Fibroblast of upper back skin (primary cell): ENCODE data around the gene RALGAPA1.
"Not testable (repeated sequence)": the region's sequence is repeated elsewhere in the genome, so short reads cannot be mapped to it uniquely, and the experiment has no call there.

Experiments
- DNase-seq: peaks from one replicate; pipeline ENCODE4 v3.0.0-alpha.2; 2013

The RALGAPA1 gene

GRCh38 chr14:35808638-35809563, at the start of gene RALGAPA1:
Gene RALGAPA1 (minus strand): TSS chr14:35809295. CDS start chr14:35808835, 460 bp downstream.
- DNase-seq: peak; percentile 98

- peak; percentile 21 for DNase-seq
These were observed 49.6 kb upstream of the RALGAPA1 start for GRCh38 chr14:35858521-35859209.

GRCh38 chr14:35855876-35856481, 46.9 kb upstream of the RALGAPA1 start:
- no peak for DNase-seq

GRCh38 chr14:35854696-35855270, 45.7 kb upstream of the RALGAPA1 start:
- no peak for DNase-seq

GRCh38 chr14:35853225-35853624, 44.1 kb upstream of the RALGAPA1 start:
- no peak for DNase-seq

- DNase-seq: no peak
These were observed 42.7 kb upstream of the RALGAPA1 start for GRCh38 chr14:35851823-35852222.

- DNase-seq: no peak
These were observed 40.0 kb upstream of the RALGAPA1 start for GRCh38 chr14:35849122-35849521.

GRCh38 chr14:35847636-35848035, 38.5 kb upstream of the RALGAPA1 start:
- no peak for DNase-seq

GRCh38 chr14:35844494-35844893, 35.4 kb upstream of the RALGAPA1 start:
- no peak for DNase-seq

GRCh38 chr14:35842245-35842644, 33.1 kb upstream of the RALGAPA1 start:
- DNase-seq: not testable (repeated sequence)

- not testable (repeated sequence) for DNase-seq
These were observed 32.6 kb upstream of the RALGAPA1 start for GRCh38 chr14:35841704-35842103.

GRCh38 chr14:35835208-35835982, 26.3 kb upstream of the RALGAPA1 start:
- DNase-seq: no peak

- peak; percentile 36 for DNase-seq
These were observed 20.4 kb upstream of the RALGAPA1 start for GRCh38 chr14:35829449-35829848.

GRCh38 chr14:35827678-35828472, 18.8 kb upstream of the RALGAPA1 start:
- DNase-seq: no peak

GRCh38 chr14:35826952-35827416, 17.9 kb upstream of the RALGAPA1 start:
- DNase-seq: no peak

- DNase-seq: peak; percentile 99
These were observed 17.3 kb upstream of the RALGAPA1 start, which contains the start of gene BRMS1L for GRCh38 chr14:35826218-35826951. Gene BRMS1L (plus strand): TSS chr14:35826338. CDS start chr14:35826517, 179 bp downstream.

- DNase-seq: no peak
These were observed 16.8 kb upstream of the RALGAPA1 start for GRCh38 chr14:35825968-35826217.

- not testable (repeated sequence) for DNase-seq
These were observed 15.5 kb upstream of the RALGAPA1 start for GRCh38 chr14:35824446-35825165.

GRCh38 chr14:35822501-35822900, 13.4 kb upstream of the RALGAPA1 start:
- no peak for DNase-seq
